ENCODE measurements around the gene MYOM3. TPM values are rescaled to one million over a fixed set of nuclear protein-coding genes. Genes with fewer than 3 reads are reported as not detected.
A peak's percentile ranks its signal among the peaks of the same experiment; 100 is the strongest.

MYOM3 gene
- total and polyA plus RNA-seq, 2 of the 13 experiments (the other 11 are each of a cell fraction or from before 2014, with no cell fraction given), result 5.8 to 15.3 TPM

DNA sequence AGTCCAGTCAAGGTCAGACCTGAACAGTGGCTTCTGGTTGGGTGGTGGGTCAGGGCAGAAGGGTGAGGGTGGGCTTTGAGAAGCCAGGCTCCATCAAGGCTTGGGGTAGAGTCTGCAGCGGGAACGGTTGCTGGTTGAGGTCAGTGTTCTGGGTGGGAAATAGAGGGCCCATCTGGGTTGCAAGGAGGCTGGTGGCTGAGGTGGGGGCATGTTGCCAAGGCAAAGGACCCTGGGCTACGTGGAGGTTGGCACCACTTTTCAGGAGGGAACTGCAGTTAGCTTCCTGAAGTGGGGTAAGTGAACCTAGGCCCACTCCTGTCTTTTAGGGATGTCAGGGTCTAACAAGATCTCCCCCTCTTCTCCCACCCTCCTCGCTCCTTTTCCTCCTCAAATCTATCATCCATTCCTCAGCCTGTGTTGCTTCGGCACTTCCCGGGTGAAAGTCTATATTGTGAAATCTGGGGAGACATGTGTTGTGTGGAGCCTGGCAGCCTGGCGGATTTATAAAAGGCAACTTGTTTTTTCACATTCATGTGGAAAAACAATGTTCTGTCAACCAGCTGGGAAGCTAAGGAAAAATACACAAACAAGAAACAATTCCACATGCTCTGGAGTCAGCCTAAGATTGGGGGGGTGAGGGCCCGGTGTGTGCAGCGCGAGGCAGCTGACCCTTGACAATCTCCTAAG, 29.5 kb upstream of the MYOM3 start (continued):
- TF ChIP-seq ATF7-NPFF (CRISPR knock-in tag; IDR thresholded peaks at IDR 0.05; ENCODE audit: low read depth) (no peak), KAT8 (CRISPR knock-in tag; IDR thresholded peaks at IDR 0.05) (0 out of 2 replicates have a peak, but pooled peaks have one; percentile 10), ELF3 (CRISPR knock-in tag; IDR thresholded peaks at IDR 0.05) (peak; percentile 75), ZNF556 (CRISPR knock-in tag; IDR thresholded peaks at IDR 0.05; ENCODE audit: borderline replicate concordance) (no peak), CENPT (CRISPR knock-in tag; IDR thresholded peaks at IDR 0.05; ENCODE audit: low read depth) (no peak), FOXP4 (CRISPR knock-in tag; IDR thresholded peaks at IDR 0.05) (peak; percentile 53; the same call in 1 of the 2 replicates), ONECUT2 (CRISPR knock-in tag; IDR thresholded peaks at IDR 0.05) (no peak), ZNF547 (CRISPR knock-in tag; IDR thresholded peaks at IDR 0.05) (0 out of 2 replicates have a peak, but pooled peaks have one; percentile 1), KDM5B (CRISPR knock-in tag; IDR thresholded peaks at IDR 0.05; ENCODE audit: borderline replicate concordance) (no peak), PHF8 (CRISPR knock-in tag; IDR thresholded peaks at IDR 0.05) (no peak), NAIF1 (CRISPR knock-in tag; IDR thresholded peaks at IDR 0.05; ENCODE audit: borderline replicate concordance) (no peak), ELF1 (CRISPR knock-in tag; IDR thresholded peaks at IDR 0.05) (peak; percentile 76), EP300 (IDR thresholded peaks at IDR 0.05; ENCODE audit: low read depth in 2 of 2, low read length in 2 of 2) (no peak), EP300 (CRISPR knock-in tag; IDR thresholded peaks at IDR 0.05; ENCODE audit: borderline replicate concordance) (no peak), ZNF790 (CRISPR knock-in tag; IDR thresholded peaks at IDR 0.05; ENCODE audit: borderline replicate concordance) (no peak), ZNF570 (CRISPR knock-in tag; IDR thresholded peaks at IDR 0.05; ENCODE audit: borderline replicate concordance) (no peak), DNMT1 (CRISPR knock-in tag; IDR thresholded peaks at IDR 0.05) (0 out of 2 replicates have a peak, but pooled peaks have one; percentile 41), NFE2L2 (IDR thresholded peaks at IDR 0.05; ENCODE audit: low read length) (no peak), ZGPAT (CRISPR knock-in tag; IDR thresholded peaks at IDR 0.05) (no peak), ZNF563 (CRISPR knock-in tag; IDR thresholded peaks at IDR 0.05) (no peak), RFX5 (IDR thresholded peaks at IDR 0.05; ENCODE audit: low read depth, low read length) (no peak), SKI (IDR thresholded peaks at IDR 0.05; ENCODE audit: partially characterized antibody) (no peak)
- TF ChIP-seq, protein P1, sequence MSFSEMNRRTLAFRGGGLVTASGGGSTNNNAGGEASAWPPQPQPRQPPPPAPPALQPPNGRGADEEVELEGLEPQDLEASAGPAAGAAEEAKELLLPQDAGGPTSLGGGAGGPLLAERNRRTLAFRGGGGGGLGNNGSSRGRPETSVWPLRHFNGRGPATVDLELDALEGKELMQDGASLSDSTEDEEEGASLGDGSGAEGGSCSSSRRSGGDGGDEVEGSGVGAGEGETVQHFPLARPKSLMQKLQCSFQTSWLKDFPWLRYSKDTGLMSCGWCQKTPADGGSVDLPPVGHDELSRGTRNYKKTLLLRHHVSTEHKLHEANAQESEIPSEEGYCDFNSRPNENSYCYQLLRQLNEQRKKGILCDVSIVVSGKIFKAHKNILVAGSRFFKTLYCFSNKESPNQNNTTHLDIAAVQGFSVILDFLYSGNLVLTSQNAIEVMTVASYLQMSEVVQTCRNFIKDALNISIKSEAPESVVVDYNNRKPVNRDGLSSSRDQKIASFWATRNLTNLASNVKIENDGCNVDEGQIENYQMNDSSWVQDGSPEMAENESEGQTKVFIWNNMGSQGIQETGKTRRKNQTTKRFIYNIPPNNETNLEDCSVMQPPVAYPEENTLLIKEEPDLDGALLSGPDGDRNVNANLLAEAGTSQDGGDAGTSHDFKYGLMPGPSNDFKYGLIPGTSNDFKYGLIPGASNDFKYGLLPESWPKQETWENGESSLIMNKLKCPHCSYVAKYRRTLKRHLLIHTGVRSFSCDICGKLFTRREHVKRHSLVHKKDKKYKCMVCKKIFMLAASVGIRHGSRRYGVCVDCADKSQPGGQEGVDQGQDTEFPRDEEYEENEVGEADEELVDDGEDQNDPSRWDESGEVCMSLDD (CRISPR knock-in tag; IDR thresholded peaks at IDR 0.05; ENCODE audit: borderline replicate concordance), result peak; percentile 68; the same call in 1 of the 2 replicates

All from HepG2 (cell line).